GM18909 (cell line): Measurements from ENCODE around the gene SLC51B.
A peak's percentile ranks its signal among the peaks of the same experiment; 100 is the strongest.
"Not testable (repeated sequence)": the region's sequence is repeated elsewhere in the genome, so short reads cannot be mapped to it uniquely, and the experiment has no call there.

Experiments used
- ATAC-seq: cut with Tn5 transposase; IDR thresholded peaks from one replicate; pipeline ENCODE4 v1.9.1; 2021; ENCODE audit warnings: mild to moderate bottlenecking; ENCODE audit not compliant: unreplicated experiment, poor library complexity

SLC51B gene

DNA sequence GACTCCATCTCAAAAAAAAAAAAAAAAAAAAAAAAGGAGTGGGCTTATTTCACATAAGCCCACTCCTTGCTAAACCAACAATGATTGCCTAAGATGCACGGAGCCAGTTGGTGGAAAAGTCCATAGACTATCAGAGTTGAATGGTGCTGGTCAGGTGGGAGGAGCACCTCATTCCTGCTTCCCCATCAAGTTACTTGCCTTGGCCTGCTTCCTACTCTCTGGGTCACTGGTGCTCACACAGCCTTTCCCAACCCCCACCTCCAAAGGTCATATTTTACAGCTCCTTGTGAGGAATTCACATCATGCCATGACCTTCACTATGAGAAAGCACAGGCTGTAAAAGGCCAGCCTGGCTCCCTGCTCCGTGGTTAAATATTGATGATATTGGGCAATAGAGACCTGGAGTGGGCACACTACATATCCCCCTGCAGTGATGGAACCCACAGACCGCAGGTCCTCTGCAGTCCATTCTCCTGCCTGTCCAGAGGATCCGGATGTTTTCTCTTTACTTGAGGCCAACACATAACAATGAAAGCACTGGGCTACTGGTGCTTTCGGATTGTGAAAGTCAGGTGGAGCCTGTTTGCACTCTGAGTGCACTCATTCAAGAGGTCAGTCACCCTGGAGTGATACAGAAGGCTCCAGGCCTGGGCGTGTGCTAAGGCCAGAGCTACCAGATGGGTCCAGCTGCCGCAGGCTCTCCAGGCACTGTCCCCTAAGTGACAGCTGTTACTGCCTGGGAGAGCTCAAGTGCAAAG, at the start of gene SLC51B:
TSS of gene SLC51B (plus strand) at position 664 of the 758 bp plus-strand sequence. CDS start 4,618 bp downstream, outside the sequence.
- no peak for ATAC-seq

DNA sequence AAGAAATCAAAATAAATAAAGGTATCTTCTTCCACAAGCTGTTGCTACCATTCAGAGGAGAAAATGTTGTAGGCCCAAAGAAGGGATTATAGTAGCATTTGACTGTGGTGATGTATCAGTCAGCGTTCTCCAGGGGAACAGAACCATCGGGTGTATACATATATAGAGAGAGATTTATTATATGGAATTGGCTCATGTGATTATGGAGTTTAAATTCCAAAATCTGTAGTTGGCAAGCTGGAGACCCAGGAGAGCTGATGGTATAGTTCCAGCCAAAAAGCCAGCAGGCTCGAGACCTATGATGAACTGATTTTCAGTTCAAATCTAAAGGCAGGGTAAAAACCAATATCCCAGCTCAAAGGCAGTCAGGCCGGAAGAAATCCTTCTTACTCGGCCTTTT, 48.1 kb upstream of the SLC51B start:
- no peak for ATAC-seq

- no peak for ATAC-seq
Measured at GRCh38 chr15:64997745-64998375, 47.3 kb upstream of the SLC51B start.

DNA sequence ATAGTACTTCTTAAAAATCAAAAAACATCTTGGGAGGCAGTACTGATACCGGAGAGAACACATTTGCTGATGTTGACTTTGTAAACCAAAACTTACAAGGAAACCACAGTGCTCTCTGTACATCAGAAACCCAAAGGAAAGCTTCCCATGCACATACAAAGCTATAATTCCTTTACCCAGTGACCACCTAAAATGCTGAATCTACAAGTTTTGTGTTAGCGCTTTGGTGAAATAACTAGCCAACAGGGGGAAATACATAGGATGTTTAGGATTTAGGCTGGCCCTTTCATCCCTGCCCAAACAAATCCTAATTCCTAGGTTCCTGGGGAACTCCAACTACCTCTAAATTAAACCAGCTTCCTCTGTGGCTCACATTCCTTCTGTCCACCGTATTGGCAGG, 40.2 kb upstream of the SLC51B start:
- ATAC-seq = no peak

- ATAC-seq = no peak
Measured at GRCh38 chr15:65006876-65007275, 38.3 kb upstream of the SLC51B start.

- ATAC-seq = no peak
Measured at GRCh38 chr15:65008983-65009382, 36.2 kb upstream of the SLC51B start.

GRCh38 chr15:65011198-65011597, 34.0 kb upstream of the SLC51B start:
- ATAC-seq = not testable (repeated sequence)

- no peak for ATAC-seq
Measured at GRCh38 chr15:65020419-65020818, 24.8 kb upstream of the SLC51B start.

DNA sequence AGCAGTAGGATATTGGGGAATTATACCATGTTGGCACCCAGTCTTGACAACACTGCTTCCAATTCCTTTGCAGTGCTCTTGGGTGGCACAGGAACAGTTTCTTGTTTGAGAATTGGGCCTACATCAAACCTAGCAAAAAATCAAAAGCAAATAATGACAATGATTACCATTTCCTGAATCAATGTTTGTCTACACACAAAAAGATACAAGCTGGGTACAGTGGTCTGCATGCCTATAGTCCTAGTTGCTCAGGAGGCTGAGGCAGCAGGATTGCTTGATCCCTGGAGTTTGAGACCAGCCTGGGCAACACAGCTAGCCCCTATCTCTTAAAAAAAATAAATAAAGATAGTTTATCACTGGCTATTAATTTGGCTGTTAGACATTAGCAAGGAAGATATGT, 23.7 kb upstream of the SLC51B start:
- no peak for ATAC-seq

GRCh38 chr15:65026756-65027155, 18.4 kb upstream of the SLC51B start:
- no peak for ATAC-seq

DNA sequence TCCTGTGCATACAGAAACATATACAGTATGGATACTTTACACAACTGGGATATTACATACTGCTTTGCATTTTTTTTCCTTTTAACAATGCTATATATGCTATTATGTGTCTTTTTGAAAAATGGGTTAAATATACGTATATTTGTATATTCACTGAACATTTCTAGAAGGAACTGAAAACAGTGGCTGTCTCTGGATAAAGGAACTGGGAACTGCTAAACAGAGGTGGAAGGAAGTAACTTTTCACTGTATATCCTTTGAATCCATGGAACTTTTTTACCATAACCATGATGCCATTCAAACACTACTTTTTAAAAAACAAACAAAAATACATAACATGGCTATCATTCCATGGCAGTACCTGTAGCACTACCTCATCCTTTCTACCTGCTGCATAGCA, 17.6 kb upstream of the SLC51B start:
- no peak for ATAC-seq

DNA sequence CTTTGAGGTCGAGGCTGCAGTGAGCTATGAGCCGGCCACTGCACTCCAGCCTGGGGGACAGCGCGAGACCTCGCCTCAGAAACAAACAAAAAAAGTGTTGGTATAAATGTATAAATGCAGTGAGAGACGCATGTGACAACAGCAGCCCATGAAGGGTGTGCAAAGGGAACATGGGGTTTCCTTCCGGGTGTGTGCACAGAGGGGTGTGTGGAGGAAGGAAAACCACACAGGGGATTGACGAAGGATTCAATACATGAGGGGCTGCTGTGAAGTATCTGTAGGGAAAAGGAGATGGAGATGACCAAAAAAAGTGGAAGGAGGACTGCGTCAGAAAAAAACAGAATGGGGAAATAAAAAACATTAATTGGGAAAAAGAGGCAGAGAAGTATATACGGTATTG, 16.8 kb upstream of the SLC51B start:
- ATAC-seq = no peak

- ATAC-seq = peak; percentile 75
Measured at GRCh38 chr15:65028921-65029735, 16.1 kb upstream of the SLC51B start, which contains the start of gene MTFMT. Gene MTFMT (minus strand): TSS chr15:65029639. CDS start chr15:65029613, 26 bp downstream.

DNA sequence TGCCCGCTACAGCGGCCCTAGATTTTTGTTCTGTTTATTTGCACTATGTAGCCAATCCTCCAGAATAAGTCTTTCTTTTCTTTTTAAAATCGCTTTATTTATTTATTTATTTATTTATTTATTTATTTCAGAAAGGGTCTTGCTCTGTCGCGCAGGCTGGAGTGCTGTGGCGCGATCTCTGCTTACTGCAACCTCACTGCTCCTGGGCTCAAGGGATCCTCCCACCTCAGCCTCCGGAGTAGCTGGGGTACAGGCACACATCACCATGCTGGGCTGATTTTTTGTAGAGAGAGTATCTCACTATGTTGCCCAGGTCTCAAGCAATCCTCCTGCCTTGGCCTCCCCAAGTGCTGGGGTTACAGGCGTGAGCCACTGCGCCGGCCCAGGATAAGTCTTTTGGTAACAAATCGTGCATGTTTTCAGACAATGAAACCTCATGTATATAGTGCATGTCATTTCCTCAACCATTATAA, 15.4 kb upstream of the SLC51B start:
- no peak for ATAC-seq

GRCh38 chr15:65032801-65033537, 12.2 kb upstream of the SLC51B start:
- ATAC-seq = no peak

GRCh38 chr15:65033659-65034269, 11.4 kb upstream of the SLC51B start:
- no peak for ATAC-seq

GRCh38 chr15:65034719-65035118, 10.5 kb upstream of the SLC51B start:
- ATAC-seq = no peak

DNA sequence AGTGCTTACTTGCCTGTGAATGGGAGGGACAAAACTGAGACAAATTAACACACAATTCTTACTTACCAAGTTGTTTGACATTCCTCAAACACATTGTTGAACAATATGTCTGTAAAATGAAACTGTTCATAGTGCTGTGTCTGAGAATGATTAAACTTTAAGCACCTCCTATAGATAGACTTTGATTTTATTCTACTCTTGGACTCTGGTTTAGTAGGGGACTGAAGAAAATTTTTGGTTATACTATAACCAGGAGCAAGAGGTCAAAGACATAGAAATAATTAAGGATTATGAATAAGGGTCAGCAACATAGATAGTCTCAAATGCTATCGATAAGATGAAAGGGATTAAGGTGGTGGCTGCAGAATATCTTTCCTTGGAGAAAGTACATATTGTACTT, 7.9 kb upstream of the SLC51B start:
- ATAC-seq = no peak

DNA sequence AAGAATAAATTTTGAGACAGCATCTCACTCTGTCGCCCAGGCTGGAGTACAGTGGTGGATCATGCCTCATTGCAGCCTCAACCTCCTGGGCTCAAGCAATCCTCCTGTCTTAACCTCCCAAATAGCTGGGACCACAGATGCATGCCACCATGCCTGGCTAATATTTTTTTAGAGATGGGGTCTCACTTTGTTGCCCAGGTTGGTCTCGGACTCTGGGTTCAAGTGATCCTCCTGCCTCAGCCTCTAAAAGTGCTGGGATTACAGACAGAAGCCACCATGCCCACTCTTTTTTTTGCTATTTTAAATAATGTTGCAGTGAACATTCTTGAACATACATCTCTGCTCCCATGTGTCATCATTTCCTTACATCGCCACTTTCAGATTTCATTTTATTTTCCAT, 6.8 kb upstream of the SLC51B start:
- no peak for ATAC-seq

GRCh38 chr15:65038836-65039235, 6.4 kb upstream of the SLC51B start:
- ATAC-seq = no peak
